HepG2 (cell line): ENCODE measurements around the gene PJA2. TPM values are rescaled to one million over a fixed set of nuclear protein-coding genes. Genes with fewer than 3 reads are reported as not detected.

ENCODE experiments used
- CREBL2 ChIP-seq: sonication (generic); formaldehyde crosslinking; IDR thresholded peaks from 2 replicates; pipeline ENCODE4 v1.8.1; 2023; ENCODE audit warnings: missing genetic modification reagents, mild to moderate bottlenecking, borderline replicate concordance
- EP300 ChIP-seq, 3 experiments: sonication (generic) in 1 of 3; formaldehyde crosslinking in 1 of 3; IDR thresholded peaks; 2 replicates each; pipeline versions ENCODE4 v1.5.1 to v1.6.1; 2011 to 2020; ENCODE audit warnings: low read depth in 2 of 3, low read length in 2 of 3, borderline replicate concordance in 1 of 3, improper control_type of control experiment in 1 of 3, mild to moderate bottlenecking in 1 of 3, missing genetic modification reagents in 1 of 3, moderate library complexity in 1 of 3
- EZH2 ChIP-seq: conservative IDR thresholded peaks from 2 replicates; pipeline ENCODE4 v1.6.1; 2012; ENCODE audit warnings: mild to moderate bottlenecking, low read depth, low read length, moderate library complexity
- HNF4G ChIP-seq, 2 experiments: sonication (generic) in 1 of 2; formaldehyde crosslinking in 1 of 2; IDR thresholded peaks; 2 replicates each; pipeline versions ENCODE4 v1.4.0 to v1.6.1; 2011 to 2020; ENCODE audit warnings: borderline replicate concordance in 2 of 2, low read depth in 2 of 2, mild to moderate bottlenecking in 2 of 2, low read length in 1 of 2, missing genetic modification reagents in 1 of 2, moderate library complexity in 1 of 2
- IRF9 ChIP-seq: sonication (generic); formaldehyde crosslinking; IDR thresholded peaks from 2 replicates; pipeline ENCODE4 v1.8.0; 2022; ENCODE audit warnings: missing genetic modification reagents, mild to moderate bottlenecking, borderline replicate concordance
- KLF13 ChIP-seq: sonication (generic); formaldehyde crosslinking; IDR thresholded peaks from 2 replicates; pipeline ENCODE4 v1.4.0; 2020; ENCODE audit warnings: mild to moderate bottlenecking, missing genetic modification reagents
- MEF2D ChIP-seq: sonication (generic); formaldehyde crosslinking; IDR thresholded peaks from 2 replicates; pipeline ENCODE4 v1.5.1; 2020; ENCODE audit warnings: mild to moderate bottlenecking, missing genetic modification reagents
- MLLT10 ChIP-seq: sonication (generic); formaldehyde crosslinking; IDR thresholded peaks from 2 replicates; pipeline ENCODE4 v1.4.0; 2020; ENCODE audit warnings: missing genetic modification reagents
- NFIC ChIP-seq: IDR thresholded peaks from 2 replicates; pipeline ENCODE4 v1.6.1; 2012; ENCODE audit warnings: mild to moderate bottlenecking, low read length, inconsistent platforms
- PHF8 ChIP-seq: sonication (generic); formaldehyde crosslinking; IDR thresholded peaks from 2 replicates; pipeline ENCODE4 v1.5.0; 2020; ENCODE audit warnings: missing genetic modification reagents
- RBM22 ChIP-seq: fragments of 200-400 bp; formaldehyde crosslinking; optimal IDR thresholded peaks from 2 replicates; pipeline ENCODE3; 2017; ENCODE audit warnings: mild to moderate bottlenecking, low read length, moderate library complexity
- YY1 ChIP-seq: IDR thresholded peaks from 2 replicates; pipeline ENCODE4 v1.6.1; 2011; ENCODE audit warnings: low read length, low read depth, moderate library complexity, mild to moderate bottlenecking; ENCODE audit not compliant: insufficient read depth, insufficient replicate concordance
- ZMYM4 ChIP-seq: sonication (generic); formaldehyde crosslinking; IDR thresholded peaks from 2 replicates; pipeline ENCODE4 v1.8.1; 2023; ENCODE audit warnings: mild to moderate bottlenecking, missing genetic modification reagents
- ZNF670 ChIP-seq: sonication (generic); formaldehyde crosslinking; IDR thresholded peaks from 2 replicates; pipeline ENCODE4 v1.8.0; 2022; ENCODE audit warnings: mild to moderate bottlenecking, missing genetic modification reagents, borderline replicate concordance
- polyA plus RNA-seq, 8 experiments: library from polyadenylated mRNA; depleted of rRNA in 3 of 8; stranded (reverse) in 7 of 8; unstranded in 1 of 8; fragments of >200 nt; fragmentation: Illumina TruSeq in 4 of 8; extraction: Trizol in 4 of 8; gene quantifications; 2 replicates each; pipeline versions ENCODE4 v1.2.1 to v1.2.3, GENCODE V29; 2011 to 2016; ENCODE audit warnings: low read depth in 4 of 8, missing spikeins in 1 of 8, mixed read lengths in 1 of 8; ENCODE audit not compliant: insufficient read depth in 1 of 8
- total RNA-seq, 5 experiments: library from RNA; depleted of rRNA; stranded (reverse); fragments of >200 nt; fragmentation: Illumina TruSeq; extraction: Trizol; gene quantifications; 2 replicates each; pipeline ENCODE4 v1.2.3, GENCODE V29; 2016; ENCODE audit warnings: low read depth in 1 of 5
- TF ChIP-seq, protein P1 (sequence below): sonication (generic); formaldehyde crosslinking; IDR thresholded peaks from 2 replicates; pipeline ENCODE4 v1.8.0; 2022; ENCODE audit warnings: low read depth, missing genetic modification reagents
- TF ChIP-seq, protein P2 (sequence below): sonication (generic); formaldehyde crosslinking; IDR thresholded peaks from 2 replicates; pipeline ENCODE4 v1.4.0; 2020; ENCODE audit warnings: mild to moderate bottlenecking, missing genetic modification reagents
- TF ChIP-seq, protein P3 (sequence below): sonication (generic); formaldehyde crosslinking; IDR thresholded peaks from 2 replicates; pipeline ENCODE4 v1.8.1; 2023; ENCODE audit warnings: mild to moderate bottlenecking, missing genetic modification reagents

The PJA2 gene
- total and polyA plus RNA-seq, 2 of the 13 experiments (the other 11 are each of a cell fraction or from before 2014, with no cell fraction given) = 39.4 to 41.4 TPM

- TF ChIP-seq, protein P1, sequence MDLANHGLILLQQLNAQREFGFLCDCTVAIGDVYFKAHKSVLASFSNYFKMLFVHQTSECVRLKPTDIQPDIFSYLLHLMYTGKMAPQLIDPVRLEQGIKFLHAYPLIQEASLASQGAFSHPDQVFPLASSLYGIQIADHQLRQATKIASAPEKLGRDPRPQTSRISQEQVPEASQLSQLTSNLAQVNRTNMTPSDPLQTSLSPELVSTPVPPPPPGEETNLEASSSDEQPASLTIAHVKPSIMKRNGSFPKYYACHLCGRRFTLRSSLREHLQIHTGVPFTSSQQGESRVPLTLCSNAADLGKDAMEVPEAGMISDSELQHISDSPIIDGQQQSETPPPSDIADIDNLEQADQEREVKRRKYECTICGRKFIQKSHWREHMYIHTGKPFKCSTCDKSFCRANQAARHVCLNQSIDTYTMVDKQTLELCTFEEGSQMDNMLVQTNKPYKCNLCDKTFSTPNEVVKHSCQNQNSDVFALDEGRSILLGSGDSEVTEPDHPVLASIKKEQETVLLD = no peak
- peak in 1 of 2 experiments; percentile 2; a peak in 1 of 4 replicates for TF ChIP-seq EP300 (IDR thresholded peaks at IDR 0.05; ENCODE audit: low read depth in 2 of 2, low read length in 2 of 2)
- TF ChIP-seq EP300 (CRISPR knock-in tag; IDR thresholded peaks at IDR 0.05; ENCODE audit: borderline replicate concordance) = no peak
- peak; percentile 9 for TF ChIP-seq ZMYM4 (CRISPR knock-in tag)
- TF ChIP-seq HNF4G (IDR thresholded peaks at IDR 0.05; ENCODE audit: borderline replicate concordance, low read depth, low read length) = peak; percentile 36; the same call in 1 of the 2 replicates
- TF ChIP-seq HNF4G (CRISPR knock-in tag; IDR thresholded peaks at IDR 0.05; ENCODE audit: borderline replicate concordance, low read depth) = 0 out of 2 replicates have a peak, but pooled peaks have one; percentile 48
- no peak for TF ChIP-seq KLF13 (CRISPR knock-in tag)
- no peak for TF ChIP-seq NFIC
- TF ChIP-seq MLLT10 (CRISPR knock-in tag) = no peak
- TF ChIP-seq, protein P2, sequence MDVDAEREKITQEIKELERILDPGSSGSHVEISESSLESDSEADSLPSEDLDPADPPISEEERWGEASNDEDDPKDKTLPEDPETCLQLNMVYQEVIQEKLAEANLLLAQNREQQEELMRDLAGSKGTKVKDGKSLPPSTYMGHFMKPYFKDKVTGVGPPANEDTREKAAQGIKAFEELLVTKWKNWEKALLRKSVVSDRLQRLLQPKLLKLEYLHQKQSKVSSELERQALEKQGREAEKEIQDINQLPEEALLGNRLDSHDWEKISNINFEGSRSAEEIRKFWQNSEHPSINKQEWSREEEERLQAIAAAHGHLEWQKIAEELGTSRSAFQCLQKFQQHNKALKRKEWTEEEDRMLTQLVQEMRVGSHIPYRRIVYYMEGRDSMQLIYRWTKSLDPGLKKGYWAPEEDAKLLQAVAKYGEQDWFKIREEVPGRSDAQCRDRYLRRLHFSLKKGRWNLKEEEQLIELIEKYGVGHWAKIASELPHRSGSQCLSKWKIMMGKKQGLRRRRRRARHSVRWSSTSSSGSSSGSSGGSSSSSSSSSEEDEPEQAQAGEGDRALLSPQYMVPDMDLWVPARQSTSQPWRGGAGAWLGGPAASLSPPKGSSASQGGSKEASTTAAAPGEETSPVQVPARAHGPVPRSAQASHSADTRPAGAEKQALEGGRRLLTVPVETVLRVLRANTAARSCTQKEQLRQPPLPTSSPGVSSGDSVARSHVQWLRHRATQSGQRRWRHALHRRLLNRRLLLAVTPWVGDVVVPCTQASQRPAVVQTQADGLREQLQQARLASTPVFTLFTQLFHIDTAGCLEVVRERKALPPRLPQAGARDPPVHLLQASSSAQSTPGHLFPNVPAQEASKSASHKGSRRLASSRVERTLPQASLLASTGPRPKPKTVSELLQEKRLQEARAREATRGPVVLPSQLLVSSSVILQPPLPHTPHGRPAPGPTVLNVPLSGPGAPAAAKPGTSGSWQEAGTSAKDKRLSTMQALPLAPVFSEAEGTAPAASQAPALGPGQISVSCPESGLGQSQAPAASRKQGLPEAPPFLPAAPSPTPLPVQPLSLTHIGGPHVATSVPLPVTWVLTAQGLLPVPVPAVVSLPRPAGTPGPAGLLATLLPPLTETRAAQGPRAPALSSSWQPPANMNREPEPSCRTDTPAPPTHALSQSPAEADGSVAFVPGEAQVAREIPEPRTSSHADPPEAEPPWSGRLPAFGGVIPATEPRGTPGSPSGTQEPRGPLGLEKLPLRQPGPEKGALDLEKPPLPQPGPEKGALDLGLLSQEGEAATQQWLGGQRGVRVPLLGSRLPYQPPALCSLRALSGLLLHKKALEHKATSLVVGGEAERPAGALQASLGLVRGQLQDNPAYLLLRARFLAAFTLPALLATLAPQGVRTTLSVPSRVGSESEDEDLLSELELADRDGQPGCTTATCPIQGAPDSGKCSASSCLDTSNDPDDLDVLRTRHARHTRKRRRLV (CRISPR knock-in tag) = 0 out of 2 replicates have a peak, but pooled peaks have one; percentile 9
- peak; percentile 53 for TF ChIP-seq PHF8 (CRISPR knock-in tag)
- TF ChIP-seq, protein P3, sequence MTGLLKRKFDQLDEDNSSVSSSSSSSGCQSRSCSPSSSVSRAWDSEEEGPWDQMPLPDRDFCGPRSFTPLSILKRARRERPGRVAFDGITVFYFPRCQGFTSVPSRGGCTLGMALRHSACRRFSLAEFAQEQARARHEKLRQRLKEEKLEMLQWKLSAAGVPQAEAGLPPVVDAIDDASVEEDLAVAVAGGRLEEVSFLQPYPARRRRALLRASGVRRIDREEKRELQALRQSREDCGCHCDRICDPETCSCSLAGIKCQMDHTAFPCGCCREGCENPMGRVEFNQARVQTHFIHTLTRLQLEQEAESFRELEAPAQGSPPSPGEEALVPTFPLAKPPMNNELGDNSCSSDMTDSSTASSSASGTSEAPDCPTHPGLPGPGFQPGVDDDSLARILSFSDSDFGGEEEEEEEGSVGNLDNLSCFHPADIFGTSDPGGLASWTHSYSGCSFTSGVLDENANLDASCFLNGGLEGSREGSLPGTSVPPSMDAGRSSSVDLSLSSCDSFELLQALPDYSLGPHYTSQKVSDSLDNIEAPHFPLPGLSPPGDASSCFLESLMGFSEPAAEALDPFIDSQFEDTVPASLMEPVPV (CRISPR knock-in tag) = 0 out of 2 replicates have a peak, but pooled peaks have one; percentile 41
- TF ChIP-seq MEF2D (CRISPR knock-in tag) = 0 out of 2 replicates have a peak, but pooled peaks have one; percentile 30
- TF ChIP-seq IRF9 (CRISPR knock-in tag) = 0 out of 2 replicates have a peak, but pooled peaks have one; percentile 43
- TF ChIP-seq EZH2 = no peak
- peak; percentile 86; the same call in 1 of the 2 replicates for TF ChIP-seq CREBL2 (CRISPR knock-in tag)
- TF ChIP-seq ZNF670 (CRISPR knock-in tag) = peak; percentile 57; the same call in 1 of the 2 replicates
- TF ChIP-seq YY1 = peak; percentile 36
- no peak for TF ChIP-seq RBM22
These were observed 795 bp upstream of the PJA2 start (continued) for GRCh38 chr5:109410389-109411148.
